ENCODE results near the gene TLCD3B.

Gene TLCD3B, protein sequence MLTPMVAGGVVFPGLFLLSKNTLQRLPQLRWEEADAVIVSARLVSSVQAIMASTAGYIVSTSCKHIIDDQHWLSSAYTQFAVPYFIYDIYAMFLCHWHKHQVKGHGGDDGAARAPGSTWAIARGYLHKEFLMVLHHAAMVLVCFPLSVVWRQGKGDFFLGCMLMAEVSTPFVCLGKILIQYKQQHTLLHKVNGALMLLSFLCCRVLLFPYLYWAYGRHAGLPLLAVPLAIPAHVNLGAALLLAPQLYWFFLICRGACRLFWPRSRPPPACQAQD

GRCh38 chr16:30030841-30031413, at the start of gene TLCD3B:
Gene TLCD3B, minus strand, starts transcription at chr16:30031271. Its CDS starts 744 bp downstream, at chr16:30030527.
- Histone ChIP-seq H3K4me3 (ENCODE audit: low read depth, low read length) (no peak within 1 kb of the TSS), H3K79me2 (no peaks in the 10 kb centered on the region), H3K27ac (no peak within 1 kb of the TSS), H3K9ac (no peak within 1 kb of the TSS), H3K36me3 (ENCODE audit: control insufficient read depth, insufficient read depth, low read length) (no peaks in the 10 kb centered on the region), H3K27me3 (ENCODE audit: control insufficient read depth, insufficient read depth, low read length) (no peaks in the 10 kb centered on the region), H3K4me1 (peaks cover 15% of the 10 kb centered on the region), H3K4me2 (ENCODE audit: low read length) (peak within 1 kb of the TSS; percentile 62), H3K9me3 (ENCODE audit: control insufficient read depth, low read length) (no peaks in the 10 kb centered on the region), H2AFZ (peak within 1 kb of the TSS; percentile 77)
- no peak for TF ChIP-seq CTCF (IDR thresholded peaks at IDR 0.05)

DNA sequence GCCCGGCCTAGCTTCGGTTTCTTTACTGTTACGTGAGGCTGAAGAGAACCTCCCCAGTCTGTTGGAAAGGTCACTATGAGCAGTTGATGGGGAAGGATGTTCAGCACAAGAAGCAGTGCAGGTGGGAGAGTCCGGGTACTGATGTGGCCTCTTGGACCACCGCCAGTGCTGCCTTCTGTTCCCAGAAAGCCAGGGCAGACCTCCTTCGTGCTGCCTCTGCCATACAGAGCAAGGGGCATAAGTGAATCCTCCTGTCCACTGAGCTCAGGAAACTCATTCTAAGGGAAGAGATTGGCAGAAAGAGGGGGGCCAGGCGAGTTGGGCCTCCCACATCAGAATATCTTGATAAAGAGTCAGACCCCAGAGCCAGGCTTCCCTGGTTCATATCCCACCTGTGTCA, 48.4 kb upstream of the TLCD3B start:
- no peak overlapping the region for H3K4me2 ChIP-seq (ENCODE audit: low read length)
- H3K36me3 ChIP-seq (ENCODE audit: control insufficient read depth, insufficient read depth, low read length), result no peaks in the 10 kb centered on the region
- H2AFZ ChIP-seq, result no peak overlapping the region
- peaks cover 6% of the 10 kb centered on the region for H3K4me1 ChIP-seq
- peaks cover 31% of the 10 kb centered on the region for H3K79me2 ChIP-seq
- no peak for TF ChIP-seq CTCF (IDR thresholded peaks at IDR 0.05)
- H3K27ac ChIP-seq, result no peak overlapping the region
- H3K9me3 ChIP-seq (ENCODE audit: control insufficient read depth, low read length), result no peaks in the 10 kb centered on the region
- no peak overlapping the region for H3K4me3 ChIP-seq (ENCODE audit: low read depth, low read length)
- no peaks in the 10 kb centered on the region for H3K27me3 ChIP-seq (ENCODE audit: control insufficient read depth, insufficient read depth, low read length)
- no peak overlapping the region for H3K9ac ChIP-seq

DNA sequence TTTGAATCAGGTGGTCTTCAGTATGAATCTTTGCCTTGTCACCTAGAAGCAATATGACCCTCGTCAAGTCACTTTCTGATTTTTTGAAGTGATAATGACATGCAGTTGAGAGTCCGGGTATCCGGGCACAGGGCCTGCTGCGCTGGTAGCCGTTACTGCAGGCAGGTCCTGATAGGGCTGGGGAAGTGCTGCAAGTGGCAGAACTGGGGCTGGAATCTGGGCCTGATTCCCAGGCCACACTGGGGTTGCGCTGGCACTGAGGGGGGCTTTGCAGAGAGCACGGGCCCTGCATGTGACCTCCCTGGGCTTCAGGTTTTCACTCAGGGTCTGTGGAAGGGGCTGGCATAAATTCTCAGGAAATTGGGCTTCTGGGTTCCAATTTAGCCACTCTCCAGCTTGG, 47.7 kb upstream of the TLCD3B start:
- no peaks in the 10 kb centered on the region for H3K36me3 ChIP-seq (ENCODE audit: control insufficient read depth, insufficient read depth, low read length)
- TF ChIP-seq CTCF (IDR thresholded peaks at IDR 0.05), result no peak
- H3K9ac ChIP-seq, result no peak overlapping the region
- H3K9me3 ChIP-seq (ENCODE audit: control insufficient read depth, low read length), result no peaks in the 10 kb centered on the region
- H2AFZ ChIP-seq, result no peak overlapping the region
- H3K27ac ChIP-seq, result no peak overlapping the region
- H3K4me3 ChIP-seq (ENCODE audit: low read depth, low read length), result no peak overlapping the region
- peaks cover 6% of the 10 kb centered on the region for H3K4me1 ChIP-seq
- peaks cover 33% of the 10 kb centered on the region for H3K79me2 ChIP-seq
- H3K4me2 ChIP-seq (ENCODE audit: low read length), result no peak overlapping the region
- H3K27me3 ChIP-seq (ENCODE audit: control insufficient read depth, insufficient read depth, low read length), result no peaks in the 10 kb centered on the region

GRCh38 chr16:30077656-30078055, 46.6 kb upstream of the TLCD3B start:
- Histone ChIP-seq H2AFZ (no peak overlapping the region), H3K4me2 (ENCODE audit: low read length) (no peak overlapping the region), H3K36me3 (ENCODE audit: control insufficient read depth, insufficient read depth, low read length) (no peaks in the 10 kb centered on the region), H3K9me3 (ENCODE audit: control insufficient read depth, low read length) (no peaks in the 10 kb centered on the region), H3K27me3 (ENCODE audit: control insufficient read depth, insufficient read depth, low read length) (no peaks in the 10 kb centered on the region), H3K79me2 (peaks cover 34% of the 10 kb centered on the region), H3K9ac (no peak overlapping the region), H3K4me1 (peaks cover 6% of the 10 kb centered on the region), H3K27ac (no peak overlapping the region), H3K4me3 (ENCODE audit: low read depth, low read length) (no peak overlapping the region)
- TF ChIP-seq CTCF (IDR thresholded peaks at IDR 0.05), result no peak

All from parathyroid adenoma (tissue), 2 donors.